Calu3 (cell line): ENCODE data around the gene HMGXB3. TPM values are rescaled to one million over a fixed set of nuclear protein-coding genes. Genes with fewer than 3 reads are reported as not detected.

Source experiments
- BruUV-seq: library from RNA; stranded (reverse); fragments of 400-500 nt; replicated peaks from 2 replicates; lab custom pipeline; 2021; lab: Mats Ljungman, UMichigan
- CTCF ChIA-PET: fragments of 300-600 bp; sonication (Branson Sonifier 250); formaldehyde crosslinking; loops from one replicate; lab custom pipeline; 2022; ENCODE audit warnings: antibody characterized with exemption; lab: Charles Lee
- DNase-seq: peaks from one replicate; pipeline ENCODE4 v3.0.0; 2022
- H3K27ac Mint-ChIP-seq: one replicate; pipeline ENCODE4 v1.8.0; 2022; ENCODE audit warnings: mixed read lengths; ENCODE audit not compliant: unreplicated experiment
- H3K27me3 Mint-ChIP-seq: one replicate; pipeline ENCODE4 v1.8.0; 2022; ENCODE audit warnings: mixed read lengths; ENCODE audit not compliant: unreplicated experiment
- H3K36me3 Mint-ChIP-seq: one replicate; pipeline ENCODE4 v1.8.0; 2022; ENCODE audit warnings: mild to moderate bottlenecking, moderate library complexity, mixed read lengths; ENCODE audit not compliant: insufficient read depth, unreplicated experiment
- H3K4me1 Mint-ChIP-seq: one replicate; pipeline ENCODE4 v1.8.0; 2022; ENCODE audit warnings: mild to moderate bottlenecking, low read depth, mixed read lengths; ENCODE audit not compliant: unreplicated experiment
- H3K4me3 Mint-ChIP-seq: one replicate; pipeline ENCODE4 v1.8.0; 2022; ENCODE audit warnings: mild to moderate bottlenecking, low read depth, moderate library complexity, mixed read lengths; ENCODE audit not compliant: unreplicated experiment
- H3K9me3 Mint-ChIP-seq: one replicate; pipeline ENCODE4 v1.8.0; 2022; ENCODE audit warnings: low read depth, mixed read lengths; ENCODE audit not compliant: unreplicated experiment
- CTCF ChIP-seq: fragments of 200-600 bp; IDR thresholded peaks from one replicate; pipeline ENCODE4 v1.8.0; 2022; ENCODE audit warnings: antibody characterized with exemption; ENCODE audit not compliant: unreplicated experiment
- intact Hi-C: fragments of 100-400 bp; cut with micrococcal nuclease; formaldehyde crosslinking; loops from one replicate; pipeline ENCODE4 v1.10.0; 2022; ENCODE audit not compliant: unreplicated experiment
- total RNA-seq: library from RNA; stranded (reverse); gene quantifications from 2 replicates; pipeline ENCODE4 v1.2.3, GENCODE V29; 2022

The HMGXB3 gene
- total RNA-seq, 1 experiment from 2014 or later = 58.2 TPM

- BruUV-seq = no TSS peak
These were observed 66.9 kb downstream of the HMGXB3 start for GRCh38 chr5:150067405-150067960.

DNA sequence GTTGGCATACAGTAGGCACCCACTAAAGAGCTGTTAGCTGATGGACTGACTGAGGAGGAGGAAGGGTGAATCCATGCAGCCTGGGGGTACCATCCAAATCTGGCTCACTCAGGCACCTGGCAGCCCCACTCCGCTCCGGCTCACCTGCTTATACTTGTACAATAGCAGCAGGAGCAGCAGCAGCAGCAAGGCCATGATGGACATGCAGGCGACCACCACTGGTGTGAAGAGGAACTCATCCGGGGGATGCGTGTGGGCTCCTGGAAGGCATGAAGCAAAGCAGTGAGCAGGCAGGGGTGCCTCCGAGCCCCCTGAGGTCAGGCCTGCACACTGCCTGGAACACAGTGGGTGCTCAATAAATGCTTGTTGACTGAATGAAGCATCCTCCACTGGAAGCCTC is 67.5 kb downstream of the HMGXB3 start:
- Mint-ChIP-seq H3K4me3 (no peak overlapping the region), H3K27ac (no peak overlapping the region), H3K36me3 (no peaks in the 10 kb centered on the region), H3K27me3 (peaks cover 44% of the 10 kb centered on the region), H3K9me3 (no peaks in the 10 kb centered on the region), H3K4me1 (peaks cover 8% of the 10 kb centered on the region)
- intact Hi-C loops = no loop called here
- no peak for TF ChIP-seq CTCF
- no peak for DNase-seq
- CTCF ChIA-PET = no interaction called here
- BruUV-seq = no TSS peak

More at GRCh38 chr5:150067405-150067960, 66.9 kb downstream of the HMGXB3 start:
- H3K4me1 Mint-ChIP-seq = peaks cover 8% of the 10 kb centered on the region
- H3K9me3 Mint-ChIP-seq = no peaks in the 10 kb centered on the region
- H3K27ac Mint-ChIP-seq = no peak overlapping the region
- intact Hi-C loops = no loop called here
- no peak for DNase-seq
- CTCF ChIA-PET = interaction anchor here (0.7 kb wide), 1 partner anchor 31 kb away, joined by 4 read pairs; no protein-coding TSS in a partner anchor
- H3K4me3 Mint-ChIP-seq = no peak overlapping the region
- no peaks in the 10 kb centered on the region for H3K36me3 Mint-ChIP-seq
- peaks cover 50% of the 10 kb centered on the region for H3K27me3 Mint-ChIP-seq
- no peak for TF ChIP-seq CTCF

GRCh38 chr5:150068472-150068871 is 67.9 kb downstream of the HMGXB3 start:
- H3K4me3 Mint-ChIP-seq = no peak overlapping the region
- H3K27me3 Mint-ChIP-seq = peaks cover 40% of the 10 kb centered on the region
- H3K36me3 Mint-ChIP-seq = no peaks in the 10 kb centered on the region
- no peaks in the 10 kb centered on the region for H3K9me3 Mint-ChIP-seq
- peaks cover 8% of the 10 kb centered on the region for H3K4me1 Mint-ChIP-seq
- intact Hi-C loops = no loop called here
- DNase-seq = peak; percentile 22
- TF ChIP-seq CTCF = no peak
- H3K27ac Mint-ChIP-seq = no peak overlapping the region
- BruUV-seq = no TSS peak
- CTCF ChIA-PET = no interaction called here

- TF ChIP-seq CTCF = no peak
- H3K4me1 Mint-ChIP-seq = peaks cover 8% of the 10 kb centered on the region
- BruUV-seq = no TSS peak
- H3K27me3 Mint-ChIP-seq = peaks cover 34% of the 10 kb centered on the region
- no peaks in the 10 kb centered on the region for H3K36me3 Mint-ChIP-seq
- H3K27ac Mint-ChIP-seq = no peak overlapping the region
- intact Hi-C loops = no loop called here
- no peak for DNase-seq
- H3K4me3 Mint-ChIP-seq = no peak overlapping the region
- no peaks in the 10 kb centered on the region for H3K9me3 Mint-ChIP-seq
- CTCF ChIA-PET = no interaction called here
These were observed 68.6 kb downstream of the HMGXB3 start for GRCh38 chr5:150068961-150069645.
